Measurements from ENCODE around the gene ATF6B.
"Not testable (repeated sequence)": the region's sequence is repeated elsewhere in the genome, so short reads cannot be mapped to it uniquely, and the experiment has no call there.

Gene ATF6B

GRCh38 chr6:32081168-32081990, 46.7 kb downstream of the ATF6B start:
- no peak for DNase-seq (ENCODE audit: low spot score)

- no peak for DNase-seq (ENCODE audit: low spot score)
Measured at GRCh38 chr6:32079566-32080290, 48.3 kb downstream of the ATF6B start.

DNA sequence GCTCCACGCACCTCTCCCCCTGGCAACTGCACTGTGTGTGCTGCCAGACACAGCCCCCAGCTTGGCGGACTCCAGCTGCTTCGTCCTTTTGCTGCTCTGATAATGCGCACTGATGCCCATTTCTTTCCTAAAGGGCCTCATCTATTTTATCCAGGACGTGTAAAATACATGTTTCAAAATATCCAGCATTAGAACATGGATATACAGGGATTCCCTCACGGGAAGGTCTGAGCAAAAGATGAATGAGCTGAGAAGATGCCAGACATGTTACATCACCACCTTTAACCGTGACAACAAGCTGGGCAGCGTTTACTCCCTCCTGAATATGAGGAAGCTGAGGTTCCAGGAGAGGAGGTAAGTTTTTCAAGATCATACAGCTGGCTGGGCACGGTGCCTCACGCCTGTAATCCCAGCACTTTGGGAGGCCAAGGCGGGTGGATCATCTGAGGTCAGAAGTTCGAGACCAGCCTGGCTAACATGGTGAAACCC, 51.7 kb downstream of the ATF6B start:
- no peak for DNase-seq (ENCODE audit: low spot score)

DNA sequence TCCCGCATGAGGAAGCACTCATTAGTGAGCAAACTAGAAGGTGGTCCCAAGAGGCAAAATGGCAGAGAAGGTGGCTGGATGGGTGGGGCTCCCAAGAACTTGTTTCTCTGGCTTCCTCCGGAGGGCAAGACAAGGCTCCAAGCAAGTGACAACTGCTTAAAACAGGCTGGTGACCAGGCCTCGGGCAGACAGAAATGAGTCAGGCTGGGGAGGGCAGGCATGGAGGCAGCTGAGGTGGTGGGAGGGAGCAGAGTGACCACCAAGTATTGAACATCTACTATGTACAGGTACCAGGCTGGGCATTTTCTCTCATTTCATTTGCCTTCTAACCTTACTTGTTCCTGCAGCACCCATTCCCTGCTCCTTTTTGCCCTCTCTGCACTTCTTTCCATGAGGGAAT, 52.3 kb downstream of the ATF6B start:
- no peak for DNase-seq (ENCODE audit: low spot score)

GRCh38 chr6:32074996-32075532, 53.0 kb downstream of the ATF6B start:
- DNase-seq (ENCODE audit: low spot score): no peak

- DNase-seq (ENCODE audit: low spot score): no peak
Measured at GRCh38 chr6:32073613-32074012, 54.4 kb downstream of the ATF6B start.

DNA sequence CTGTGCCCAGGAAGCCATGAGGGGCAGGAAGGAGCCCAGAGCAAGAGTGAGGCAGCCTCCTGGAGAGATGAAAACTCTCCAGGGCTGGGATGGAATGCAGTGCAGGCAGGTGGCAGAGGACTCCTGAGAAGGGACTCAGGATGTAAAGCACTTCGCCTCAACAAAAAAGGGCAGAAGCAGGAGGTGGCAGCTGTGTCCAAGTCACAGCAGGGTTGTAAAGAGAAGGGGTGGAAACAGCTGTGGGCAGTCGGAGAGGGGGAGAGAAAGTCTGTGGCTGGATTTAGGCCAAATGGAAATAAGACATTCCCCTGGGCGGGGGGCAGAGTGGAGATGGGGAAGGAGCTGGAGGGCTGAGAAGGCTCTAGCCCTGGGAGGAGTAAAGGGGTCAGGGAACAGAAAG, 54.9 kb downstream of the ATF6B start:
- DNase-seq (ENCODE audit: low spot score): no peak

- no peak for DNase-seq (ENCODE audit: low spot score)
Measured at GRCh38 chr6:32070814-32071543, 57.1 kb downstream of the ATF6B start.

- no peak for DNase-seq (ENCODE audit: low spot score)
Measured at GRCh38 chr6:32069878-32070515, 58.0 kb downstream of the ATF6B start.

DNA sequence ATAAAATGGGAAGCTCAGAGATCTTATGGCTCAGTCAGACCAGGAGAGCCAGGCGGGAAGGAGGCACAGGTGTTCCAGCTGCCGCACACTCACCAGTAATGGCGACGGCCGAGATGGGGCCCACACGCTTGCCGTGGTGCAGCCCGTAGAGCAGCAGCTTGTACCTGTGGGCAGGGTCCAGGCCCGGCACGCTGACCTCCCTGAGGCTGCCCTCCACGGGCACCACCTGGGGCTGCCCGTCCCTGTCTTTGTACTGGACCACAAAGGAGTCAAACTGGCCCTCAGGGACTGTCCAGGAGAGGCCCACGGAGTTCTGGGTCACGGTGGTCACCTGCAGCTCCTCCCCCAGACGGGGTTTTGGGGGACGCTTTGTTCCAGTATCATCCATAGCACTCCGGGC, 58.6 kb downstream of the ATF6B start:
- DNase-seq (ENCODE audit: low spot score): no peak

- DNase-seq (ENCODE audit: low spot score): no peak
Measured at GRCh38 chr6:32068867-32069266, 59.2 kb downstream of the ATF6B start.

GRCh38 chr6:32068315-32068714, 59.7 kb downstream of the ATF6B start:
- DNase-seq (ENCODE audit: low spot score): not testable (repeated sequence)

GRCh38 chr6:32067521-32067920, 60.5 kb downstream of the ATF6B start:
- DNase-seq (ENCODE audit: low spot score): not testable (repeated sequence)
